ENCODE data around the gene BCCIP.

The BCCIP gene

DNA sequence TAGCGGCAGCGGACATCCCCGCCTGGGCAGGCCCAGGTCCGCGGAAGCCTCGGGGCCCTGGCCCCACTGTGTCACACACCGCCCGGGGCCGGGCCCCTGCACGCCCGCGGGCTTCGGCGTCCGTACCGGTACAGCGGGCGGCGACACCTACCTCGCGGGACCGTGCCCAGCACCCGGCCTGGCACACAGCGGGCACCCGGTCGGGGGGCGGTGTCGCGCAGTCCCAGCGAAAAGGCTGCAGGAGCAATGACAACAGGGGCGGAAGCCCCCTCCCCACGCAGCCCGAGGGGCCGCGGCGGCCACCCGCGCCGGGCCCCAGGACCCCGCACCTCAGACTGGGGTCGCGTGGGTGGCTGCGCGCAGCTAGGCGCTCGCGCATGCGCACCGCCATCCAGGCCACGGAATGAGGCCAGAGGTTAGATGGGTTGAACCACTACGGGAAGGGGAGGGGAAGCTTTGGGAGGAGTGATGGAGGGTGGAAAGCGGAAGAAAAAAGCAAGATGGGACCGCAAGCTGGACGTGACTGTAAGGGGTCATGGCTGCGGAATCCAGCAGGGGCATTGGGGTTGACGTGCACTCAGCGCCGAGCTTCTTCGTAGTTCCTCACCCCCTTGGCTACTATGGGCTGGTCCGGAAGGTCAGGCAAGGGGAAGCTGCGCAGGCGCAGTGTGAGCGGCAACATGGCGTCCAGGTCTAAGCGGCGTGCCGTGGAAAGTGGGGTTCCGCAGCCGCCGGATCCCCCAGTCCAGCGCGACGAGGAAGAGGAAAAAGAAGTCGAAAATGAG lies at the start of gene BCCIP, which contains the start of gene UROS:
TSS of gene BCCIP (plus strand) at position 669 of the 785 bp plus-strand sequence. CDS start at position 681, 12 bp downstream.
TSS of gene UROS (minus strand) at position 381 of the 785 bp plus-strand sequence. CDS start 6,759 bp downstream, outside the sequence.
- Histone ChIP-seq H3K27ac (ENCODE audit: low read depth, low read length) (peak within 1 kb of the TSS; percentile 83), H3K4me3 (ENCODE audit: low read depth in 1 of 5, low read length in 5 of 5) (peak within 1 kb of the TSS; percentile 73 to 100 (median 95)), H3K36me3 (ENCODE audit: control insufficient read depth in 5 of 5, insufficient read depth in 5 of 5, low read length in 5 of 5) (peaks cover 2 to 14% (median 7%) of the 10 kb centered on the region in 5 donors), H3K27me3 (ENCODE audit: control insufficient read depth in 5 of 5, insufficient read depth in 4 of 5, low read length in 5 of 5) (no peaks in the 10 kb centered on the region), H3K9ac (ENCODE audit: low read length in 5 of 5) (peak within 1 kb of the TSS; percentile 80 to 99 (median 98)), H3K4me1 (ENCODE audit: control insufficient read depth in 5 of 5, insufficient read depth in 5 of 5, low read length in 5 of 5) (peaks cover 5 to 36% (median 29%) of the 10 kb centered on the region in 5 donors), H3K9me3 (ENCODE audit: control insufficient read depth in 5 of 5, low read length in 5 of 5) (no peaks in the 10 kb centered on the region)

DNA sequence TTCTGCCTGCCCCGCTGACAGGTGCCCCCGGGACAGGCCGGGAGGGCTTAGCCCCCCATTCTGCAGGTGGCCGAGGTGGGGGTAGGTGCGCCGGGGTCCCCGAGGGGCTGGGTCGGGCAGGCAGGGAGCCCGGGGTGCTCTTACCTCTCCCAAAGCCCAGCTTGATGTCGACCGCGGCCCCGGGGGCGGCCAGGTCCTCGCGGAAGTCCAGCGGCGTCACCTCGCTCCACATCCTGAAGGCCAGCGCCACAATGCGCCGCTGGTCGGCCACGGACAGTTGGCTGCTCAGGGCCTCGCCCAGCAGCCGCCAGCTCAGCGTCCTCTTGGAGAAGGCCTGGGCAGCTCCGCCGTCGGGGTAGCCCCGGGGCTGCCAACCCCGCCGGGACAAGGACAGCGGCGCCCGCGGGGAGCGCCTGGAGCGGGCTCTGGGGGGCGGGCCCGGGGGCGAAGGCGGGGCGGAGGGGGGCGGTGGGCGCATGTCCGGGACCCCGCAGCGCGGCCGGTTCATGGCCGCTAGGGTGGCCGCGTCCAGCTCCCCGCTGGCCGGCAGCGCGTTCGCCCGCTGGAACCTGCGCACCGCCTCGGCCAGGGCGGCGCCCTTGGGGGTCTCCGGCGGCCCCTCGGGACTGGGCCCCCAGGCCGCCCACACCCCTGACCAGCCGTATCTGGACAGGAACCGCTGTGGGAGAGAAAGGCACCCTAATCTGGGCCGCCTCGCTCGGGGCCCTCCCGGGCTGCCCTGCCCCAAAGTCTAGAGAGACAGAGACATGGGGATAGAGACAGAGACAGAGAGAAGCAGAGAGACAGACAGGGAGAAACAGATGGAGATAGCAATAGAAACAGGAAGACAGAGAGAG lies 49.4 kb upstream of the BCCIP start:
- Histone ChIP-seq H3K27ac (ENCODE audit: low read depth, low read length) (no peak overlapping the region), H3K9me3 (ENCODE audit: control insufficient read depth in 5 of 5, low read length in 5 of 5) (no peaks in the 10 kb centered on the region), H3K4me3 (ENCODE audit: low read depth in 1 of 5, low read length in 5 of 5) (peak overlapping the region in 1 of 5 donors; percentile 8), H3K9ac (ENCODE audit: low read length in 5 of 5) (no peak overlapping the region), H3K4me1 (ENCODE audit: control insufficient read depth in 5 of 5, insufficient read depth in 5 of 5, low read length in 5 of 5) (peaks cover 0 to 5% (median 3%) of the 10 kb centered on the region in 5 donors), H3K27me3 (ENCODE audit: control insufficient read depth in 5 of 5, insufficient read depth in 4 of 5, low read length in 5 of 5) (no peaks in the 10 kb centered on the region), H3K36me3 (ENCODE audit: control insufficient read depth in 5 of 5, insufficient read depth in 5 of 5, low read length in 5 of 5) (peaks cover 0 to 5% (median 0%) of the 10 kb centered on the region in 5 donors)

- no peaks in the 10 kb centered on the region for H3K4me1 ChIP-seq (ENCODE audit: control insufficient read depth in 5 of 5, insufficient read depth in 5 of 5, low read length in 5 of 5)
- H3K9ac ChIP-seq (ENCODE audit: low read length in 5 of 5) = no peak overlapping the region
- no peak overlapping the region for H3K27ac ChIP-seq (ENCODE audit: low read depth, low read length)
- no peaks in the 10 kb centered on the region for H3K27me3 ChIP-seq (ENCODE audit: control insufficient read depth in 5 of 5, insufficient read depth in 4 of 5, low read length in 5 of 5)
- no peaks in the 10 kb centered on the region for H3K9me3 ChIP-seq (ENCODE audit: control insufficient read depth in 5 of 5, low read length in 5 of 5)
- no peaks in the 10 kb centered on the region for H3K36me3 ChIP-seq (ENCODE audit: control insufficient read depth in 5 of 5, insufficient read depth in 5 of 5, low read length in 5 of 5)
- H3K4me3 ChIP-seq (ENCODE audit: low read depth in 1 of 5, low read length in 5 of 5) = no peak overlapping the region
These were observed 48.7 kb upstream of the BCCIP start for GRCh38 chr10:125774581-125775191.

- Histone ChIP-seq H3K4me3 (ENCODE audit: low read depth in 1 of 5, low read length in 5 of 5) (no peak within 1 kb of the TSS), H3K27me3 (ENCODE audit: control insufficient read depth in 5 of 5, insufficient read depth in 4 of 5, low read length in 5 of 5) (no peaks in the 10 kb centered on the region), H3K27ac (ENCODE audit: low read depth, low read length) (no peak within 1 kb of the TSS), H3K9me3 (ENCODE audit: control insufficient read depth in 5 of 5, low read length in 5 of 5) (peaks cover 0 to 3% (median 0%) of the 10 kb centered on the region in 5 donors), H3K4me1 (ENCODE audit: control insufficient read depth in 5 of 5, insufficient read depth in 5 of 5, low read length in 5 of 5) (no peaks in the 10 kb centered on the region), H3K36me3 (ENCODE audit: control insufficient read depth in 5 of 5, insufficient read depth in 5 of 5, low read length in 5 of 5) (no peaks in the 10 kb centered on the region), H3K9ac (ENCODE audit: low read length in 5 of 5) (no peak within 1 kb of the TSS)
These were observed 47.7 kb upstream of the BCCIP start, which contains the start of gene MMP21 for GRCh38 chr10:125775491-125776106. Gene MMP21 (minus strand): TSS chr10:125775821. CDS start chr10:125775821, 0 bp downstream.

- no peak overlapping the region for H3K9ac ChIP-seq (ENCODE audit: low read length in 5 of 5)
- H3K9me3 ChIP-seq (ENCODE audit: control insufficient read depth in 5 of 5, low read length in 5 of 5) = peaks cover 0 to 3% (median 0%) of the 10 kb centered on the region in 5 donors
- H3K27me3 ChIP-seq (ENCODE audit: control insufficient read depth in 5 of 5, insufficient read depth in 4 of 5, low read length in 5 of 5) = no peaks in the 10 kb centered on the region
These were observed 45.5 kb upstream of the BCCIP start for GRCh38 chr10:125777806-125778205.

GRCh38 chr10:125778556-125778955 lies 44.8 kb upstream of the BCCIP start:
- Histone ChIP-seq H3K36me3 (ENCODE audit: control insufficient read depth in 5 of 5, insufficient read depth in 5 of 5, low read length in 5 of 5) (no peaks in the 10 kb centered on the region), H3K27ac (ENCODE audit: low read depth, low read length) (no peak overlapping the region), H3K9ac (ENCODE audit: low read length in 5 of 5) (no peak overlapping the region), H3K27me3 (ENCODE audit: control insufficient read depth in 5 of 5, insufficient read depth in 4 of 5, low read length in 5 of 5) (no peaks in the 10 kb centered on the region), H3K9me3 (ENCODE audit: control insufficient read depth in 5 of 5, low read length in 5 of 5) (peaks cover 0 to 3% (median 0%) of the 10 kb centered on the region in 5 donors), H3K4me1 (ENCODE audit: control insufficient read depth in 5 of 5, insufficient read depth in 5 of 5, low read length in 5 of 5) (no peaks in the 10 kb centered on the region), H3K4me3 (ENCODE audit: low read depth in 1 of 5, low read length in 5 of 5) (no peak overlapping the region)

More at GRCh38 chr10:125777806-125778205, 45.5 kb upstream of the BCCIP start:
- Histone ChIP-seq H3K4me1 (ENCODE audit: control insufficient read depth in 5 of 5, insufficient read depth in 5 of 5, low read length in 5 of 5) (no peaks in the 10 kb centered on the region), H3K36me3 (ENCODE audit: control insufficient read depth in 5 of 5, insufficient read depth in 5 of 5, low read length in 5 of 5) (no peaks in the 10 kb centered on the region), H3K4me3 (ENCODE audit: low read depth in 1 of 5, low read length in 5 of 5) (no peak overlapping the region), H3K27ac (ENCODE audit: low read depth, low read length) (no peak overlapping the region)

- no peak overlapping the region for H3K4me3 ChIP-seq (ENCODE audit: low read depth in 1 of 5, low read length in 5 of 5)
- peaks cover 0 to 3% (median 0%) of the 10 kb centered on the region in 5 donors for H3K9me3 ChIP-seq (ENCODE audit: control insufficient read depth in 5 of 5, low read length in 5 of 5)
- H3K27ac ChIP-seq (ENCODE audit: low read depth, low read length) = no peak overlapping the region
- H3K36me3 ChIP-seq (ENCODE audit: control insufficient read depth in 5 of 5, insufficient read depth in 5 of 5, low read length in 5 of 5) = no peaks in the 10 kb centered on the region
- no peak overlapping the region for H3K9ac ChIP-seq (ENCODE audit: low read length in 5 of 5)
- H3K27me3 ChIP-seq (ENCODE audit: control insufficient read depth in 5 of 5, insufficient read depth in 4 of 5, low read length in 5 of 5) = no peaks in the 10 kb centered on the region
- no peaks in the 10 kb centered on the region for H3K4me1 ChIP-seq (ENCODE audit: control insufficient read depth in 5 of 5, insufficient read depth in 5 of 5, low read length in 5 of 5)
These were observed 43.7 kb upstream of the BCCIP start for GRCh38 chr10:125779403-125780327.

GRCh38 chr10:125781374-125781773 lies 42.0 kb upstream of the BCCIP start:
- H3K36me3 ChIP-seq (ENCODE audit: control insufficient read depth in 5 of 5, insufficient read depth in 5 of 5, low read length in 5 of 5) = peaks cover 0 to 3% (median 0%) of the 10 kb centered on the region in 5 donors
- H3K9ac ChIP-seq (ENCODE audit: low read length in 5 of 5) = no peak overlapping the region
- H3K4me1 ChIP-seq (ENCODE audit: control insufficient read depth in 5 of 5, insufficient read depth in 5 of 5, low read length in 5 of 5) = no peaks in the 10 kb centered on the region
- peaks cover 0 to 3% (median 0%) of the 10 kb centered on the region in 5 donors for H3K9me3 ChIP-seq (ENCODE audit: control insufficient read depth in 5 of 5, low read length in 5 of 5)
- H3K4me3 ChIP-seq (ENCODE audit: low read depth in 1 of 5, low read length in 5 of 5) = no peak overlapping the region
- no peak overlapping the region for H3K27ac ChIP-seq (ENCODE audit: low read depth, low read length)
- H3K27me3 ChIP-seq (ENCODE audit: control insufficient read depth in 5 of 5, insufficient read depth in 4 of 5, low read length in 5 of 5) = no peaks in the 10 kb centered on the region

All from subcutaneous abdominal adipose tissue (tissue), 5 donors.